DMS 273 (cell line): ENCODE results near the gene PDE4D.
"Not testable (repeated sequence)": the region's sequence is repeated elsewhere in the genome, so short reads cannot be mapped to it uniquely, and the experiment has no call there.

Experiments used
- DNase-seq: peaks from one replicate; lab custom pipeline; 2025; ENCODE audit not compliant: unreplicated experiment; lab: John Stamatoyannopoulos, UW

Gene PDE4D

DNA sequence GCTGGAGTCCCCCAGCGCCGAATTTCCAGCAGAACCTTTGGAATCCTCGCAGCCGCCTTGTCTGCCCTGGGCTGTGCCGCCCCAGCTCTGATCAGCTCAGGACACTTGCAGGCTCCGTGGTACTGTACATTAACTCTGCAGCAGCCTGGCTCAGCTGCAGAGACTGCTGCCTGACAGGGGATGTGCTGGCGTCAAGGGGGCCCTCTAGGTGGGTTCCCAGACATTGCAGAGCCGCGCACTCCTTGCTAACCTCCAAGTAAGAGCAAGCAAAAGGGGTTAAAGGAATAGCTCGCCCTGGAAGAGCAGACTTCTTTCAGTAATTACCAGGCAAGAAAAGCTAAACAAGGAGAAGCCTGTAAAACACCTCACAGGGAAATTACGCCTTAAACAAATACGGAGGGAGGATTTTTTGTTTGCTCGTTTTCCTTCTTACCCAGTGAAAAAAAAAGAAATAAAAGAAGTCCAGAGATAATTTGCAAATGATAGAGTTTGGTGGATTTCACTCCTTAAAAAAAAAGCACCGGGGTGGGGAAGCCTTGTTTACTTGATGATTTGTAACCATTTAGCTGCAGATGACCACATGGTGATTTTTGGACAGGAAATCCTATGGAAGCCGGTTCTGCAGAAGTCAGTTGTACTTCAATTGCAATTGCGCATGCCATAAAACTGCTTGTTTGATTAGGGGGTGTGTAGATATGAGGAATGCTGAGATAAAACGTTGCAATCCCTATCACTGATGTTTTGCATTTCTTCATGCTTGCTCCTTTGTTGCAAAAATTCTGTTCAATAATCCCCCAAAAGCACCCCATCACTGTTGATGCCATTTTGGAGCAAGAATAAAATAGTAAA lies 305.8 kb downstream of the PDE4D start:
- peak; percentile 80 for DNase-seq

DNA sequence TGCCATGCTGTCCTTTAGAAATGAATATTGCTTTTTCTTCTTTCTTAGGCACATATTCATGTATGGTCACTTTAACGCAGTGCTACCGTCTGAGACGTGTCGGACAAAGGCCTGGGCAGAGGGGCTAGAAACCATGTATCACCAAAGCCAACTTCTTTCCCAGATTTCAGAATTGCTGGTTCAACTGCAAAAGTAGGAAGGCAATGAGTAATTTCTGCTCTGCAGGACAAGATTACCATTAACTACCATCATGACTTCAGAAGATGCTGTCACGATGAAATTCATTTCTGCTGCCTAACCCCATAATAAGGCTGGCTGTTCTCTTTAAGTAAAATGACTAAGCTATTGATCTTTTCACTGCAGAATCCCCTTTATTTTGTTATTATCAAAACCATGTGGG lies 306.7 kb downstream of the PDE4D start:
- DNase-seq, result no peak

DNA sequence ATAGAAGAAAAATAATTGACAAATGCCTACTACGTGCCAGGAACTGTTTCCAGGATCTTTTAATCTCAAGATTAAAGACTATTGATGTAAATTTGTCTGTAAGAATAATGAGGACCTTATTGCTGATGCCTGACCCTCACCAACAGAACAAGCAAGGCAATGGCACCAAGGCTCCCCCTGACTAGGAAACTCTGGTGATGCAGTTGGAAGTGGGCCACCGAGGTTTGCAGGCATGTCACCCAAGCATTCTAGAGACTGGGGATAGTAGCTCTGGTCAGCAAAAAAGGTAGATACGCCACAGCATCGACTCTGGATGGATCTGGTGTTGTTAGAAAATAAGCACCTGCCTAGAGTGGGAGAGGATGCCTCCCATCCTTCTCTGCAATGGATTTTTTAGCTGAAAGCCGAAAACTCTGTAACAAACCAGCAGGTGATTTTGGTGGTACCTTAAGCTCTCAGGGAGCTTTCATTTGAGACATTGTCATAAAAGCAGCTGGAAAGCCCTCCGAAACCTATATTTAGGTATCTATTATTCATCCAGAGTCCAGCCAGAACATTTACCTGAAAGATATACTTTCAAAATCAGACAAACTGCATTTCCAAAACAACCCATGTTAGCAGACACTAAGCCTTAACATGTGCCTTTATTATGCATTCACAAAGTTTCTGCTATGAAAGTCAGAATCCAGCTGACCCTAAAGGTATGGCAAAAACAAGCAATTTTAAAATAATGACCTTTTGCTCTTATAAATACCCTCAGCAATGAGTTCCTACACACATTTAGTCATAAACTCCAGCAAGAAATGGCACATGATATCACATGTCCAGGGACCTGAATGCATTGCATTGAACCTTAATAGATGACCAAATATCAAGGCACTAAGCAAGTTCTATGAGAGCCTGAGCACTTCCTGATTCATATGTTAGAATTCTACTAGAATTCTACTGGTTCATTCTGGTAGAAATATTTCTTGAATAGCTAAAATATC lies 308.4 kb downstream of the PDE4D start:
- DNase-seq, result peak; percentile 11

DNA sequence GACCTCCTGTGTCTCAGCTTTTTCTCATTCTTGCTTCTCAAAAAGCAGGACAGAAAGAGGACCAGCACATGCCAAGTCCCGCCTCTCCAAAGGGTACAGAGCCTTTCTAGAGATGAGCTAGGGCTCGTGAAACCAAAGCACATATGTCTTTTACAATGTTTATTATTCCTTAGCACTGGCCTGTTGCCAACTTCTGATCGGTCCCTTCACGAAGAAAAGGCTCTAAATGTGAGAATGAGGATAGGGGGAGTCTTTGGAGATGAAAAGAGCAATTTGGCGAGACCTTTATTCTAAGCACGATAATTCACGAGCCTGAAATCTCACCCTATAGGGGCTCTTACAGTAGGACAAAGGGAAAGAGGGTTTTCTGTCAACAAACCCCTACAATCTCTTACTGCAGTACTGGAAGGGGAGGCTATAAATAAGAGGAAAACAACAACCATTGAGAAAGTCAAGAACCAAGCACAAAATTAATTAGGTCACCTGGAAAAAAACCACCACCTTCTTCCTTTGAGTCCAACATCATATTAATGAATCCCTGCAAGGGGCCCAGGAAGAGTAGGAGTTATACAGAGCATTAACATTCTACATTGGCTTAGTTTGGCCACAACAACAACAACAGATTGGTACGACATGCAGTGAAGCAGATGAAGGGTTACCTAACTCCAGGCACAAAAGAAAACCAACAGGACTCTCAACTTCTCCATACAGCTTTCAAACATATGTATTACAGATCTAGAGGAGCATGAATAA lies 309.5 kb downstream of the PDE4D start:
- peak; percentile 79 for DNase-seq

DNA sequence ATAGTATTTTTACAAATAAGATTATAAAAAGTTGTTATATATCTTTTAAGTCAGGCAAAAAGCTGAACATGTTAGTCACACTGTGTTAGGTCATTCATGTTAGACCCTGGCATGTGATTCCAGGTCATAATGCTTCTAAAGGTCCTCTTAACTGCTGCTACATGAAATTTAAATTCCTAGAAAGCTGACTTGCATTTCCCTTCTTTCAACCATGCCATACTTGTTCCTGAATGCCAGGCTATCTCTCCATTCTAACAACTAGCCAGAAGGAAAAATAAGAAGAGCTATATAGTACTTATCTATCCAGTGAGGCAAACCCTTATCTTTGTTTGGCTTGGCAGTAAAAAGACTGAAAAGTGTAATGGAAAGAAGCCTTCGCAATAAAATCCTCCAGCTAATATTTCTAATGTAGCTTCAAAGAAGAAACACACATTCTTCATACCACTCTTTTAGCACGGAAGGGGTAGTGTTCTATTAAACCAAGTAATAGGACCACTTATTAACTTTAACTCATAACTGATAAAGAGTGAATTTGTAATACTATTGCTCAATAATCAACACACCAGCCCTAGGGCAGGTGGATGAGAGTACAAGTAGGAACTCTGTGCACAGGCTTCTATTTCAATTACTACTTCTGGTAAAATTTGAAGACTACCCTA lies 310.2 kb downstream of the PDE4D start:
- no peak for DNase-seq

DNA sequence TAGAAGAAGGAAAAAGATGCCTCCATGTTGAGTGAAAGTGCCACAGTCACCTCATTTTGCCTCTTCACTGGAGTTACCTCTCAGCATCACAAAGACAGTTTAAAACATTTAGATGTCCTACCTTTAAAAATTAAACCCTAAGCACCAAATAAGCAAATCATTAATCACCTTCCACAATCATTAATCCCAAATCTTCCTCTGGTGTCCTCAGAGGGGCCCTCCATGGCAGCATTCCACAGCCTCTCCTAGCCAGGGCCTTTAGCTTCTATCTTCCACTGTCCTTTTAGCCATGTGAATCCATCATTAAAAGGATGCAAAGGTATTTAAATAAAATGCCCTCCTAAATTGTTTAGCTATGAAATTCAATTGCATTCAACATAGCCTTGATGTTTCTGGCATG lies 310.8 kb downstream of the PDE4D start:
- DNase-seq, result no peak

DNA sequence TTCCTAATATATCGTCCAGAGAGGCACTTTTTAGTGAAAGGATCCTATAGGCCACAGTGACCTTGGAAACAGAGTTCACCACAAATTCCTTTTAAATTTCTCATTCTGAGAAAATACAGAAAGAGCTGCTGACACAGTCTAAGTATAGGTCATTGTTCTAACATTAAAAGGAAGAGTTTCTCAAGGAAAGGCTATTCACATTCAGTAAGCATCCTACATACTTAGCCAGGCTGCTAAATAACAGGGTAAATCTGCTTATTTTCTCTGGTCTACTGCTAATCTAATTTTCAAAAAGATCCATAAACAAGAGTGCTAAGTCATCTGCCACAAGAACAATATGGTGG lies 313.7 kb downstream of the PDE4D start:
- DNase-seq, result no peak

DNA sequence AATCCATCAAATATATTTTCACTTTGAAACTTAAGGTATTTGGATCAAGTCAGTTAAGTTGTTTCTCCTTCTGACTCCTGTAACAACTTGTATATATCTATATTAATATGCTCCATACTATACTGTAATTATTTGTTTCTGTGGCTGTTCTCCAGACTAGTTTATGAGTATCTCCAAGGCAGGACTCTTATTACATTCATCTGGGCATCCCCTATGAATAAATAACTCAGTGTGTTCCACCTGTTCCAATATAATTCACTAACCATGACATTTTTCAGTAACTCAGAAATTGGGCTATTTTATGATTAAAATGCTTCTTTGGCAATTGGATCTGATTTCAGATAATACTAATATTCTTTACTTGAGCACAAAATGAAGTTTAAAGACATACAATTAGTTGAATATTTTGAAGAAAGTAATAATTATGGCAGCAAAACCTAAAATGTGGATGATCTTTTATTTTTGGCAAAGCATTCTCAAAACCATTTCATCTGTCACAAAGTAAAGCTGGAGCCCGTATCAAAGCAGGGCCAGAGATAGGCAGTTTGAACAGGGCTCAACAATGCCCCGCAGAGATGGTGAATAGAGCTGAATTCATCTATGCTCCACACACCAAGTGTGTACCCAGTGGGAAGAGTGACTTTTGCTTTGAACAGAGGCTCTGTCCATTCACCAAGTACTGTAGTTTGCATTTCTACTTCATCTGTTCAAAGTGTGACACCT lies 314.3 kb downstream of the PDE4D start:
- DNase-seq, result no peak

DNA sequence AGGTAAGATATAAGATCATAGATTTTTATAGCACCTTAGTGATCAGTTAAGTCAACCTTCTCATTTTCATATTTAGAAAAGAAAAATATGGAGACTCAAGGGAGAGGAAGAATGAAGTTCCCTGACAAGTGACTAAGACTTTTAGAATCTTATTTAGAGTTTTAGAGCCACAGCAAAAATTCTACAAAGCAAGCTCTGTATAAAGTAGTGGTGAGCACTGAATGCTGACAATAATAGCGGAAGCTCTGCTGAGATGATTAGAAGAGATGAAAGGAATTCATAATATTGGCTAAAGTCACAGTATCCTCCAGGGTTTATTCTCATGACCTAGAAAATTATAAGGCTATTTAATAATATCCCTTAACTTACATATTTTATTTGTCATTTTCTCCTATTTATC lies 316.0 kb downstream of the PDE4D start:
- DNase-seq, result no peak

DNA sequence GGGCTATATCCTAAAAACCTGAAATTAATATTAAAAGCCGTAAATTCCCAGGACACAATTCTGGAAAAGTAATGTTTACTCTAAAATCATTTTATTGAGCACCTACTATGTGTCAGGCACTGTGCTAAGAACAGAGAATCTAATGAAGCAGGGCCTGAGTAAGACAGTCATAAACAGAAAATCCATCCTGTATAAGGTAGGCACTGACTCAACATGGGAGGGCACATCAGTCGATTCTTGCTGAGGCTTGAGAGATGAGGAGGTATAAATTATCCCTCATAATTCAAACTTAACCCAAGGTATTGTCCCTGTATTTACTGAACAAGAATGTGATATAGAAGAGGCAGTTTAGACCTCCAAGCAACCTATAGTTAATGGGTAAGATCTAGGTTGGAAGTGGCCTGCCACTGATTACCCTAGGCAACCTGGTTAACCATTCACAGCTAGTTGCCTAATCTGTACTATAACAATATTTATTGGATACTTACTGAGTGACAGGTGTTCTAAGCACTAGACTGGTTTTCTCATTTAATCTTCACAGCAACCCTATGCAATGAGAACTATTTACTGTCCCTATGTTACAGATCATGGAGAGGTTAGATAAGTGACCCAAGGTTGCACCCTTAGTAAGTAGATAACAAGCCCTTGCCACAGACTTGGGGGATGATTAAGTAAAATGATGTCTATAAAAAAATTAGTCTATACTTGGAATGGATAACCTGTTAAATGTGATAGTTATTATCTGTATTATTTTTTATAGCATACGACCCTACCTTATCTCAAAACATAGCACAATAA lies 317.7 kb downstream of the PDE4D start:
- no peak for DNase-seq

DNA sequence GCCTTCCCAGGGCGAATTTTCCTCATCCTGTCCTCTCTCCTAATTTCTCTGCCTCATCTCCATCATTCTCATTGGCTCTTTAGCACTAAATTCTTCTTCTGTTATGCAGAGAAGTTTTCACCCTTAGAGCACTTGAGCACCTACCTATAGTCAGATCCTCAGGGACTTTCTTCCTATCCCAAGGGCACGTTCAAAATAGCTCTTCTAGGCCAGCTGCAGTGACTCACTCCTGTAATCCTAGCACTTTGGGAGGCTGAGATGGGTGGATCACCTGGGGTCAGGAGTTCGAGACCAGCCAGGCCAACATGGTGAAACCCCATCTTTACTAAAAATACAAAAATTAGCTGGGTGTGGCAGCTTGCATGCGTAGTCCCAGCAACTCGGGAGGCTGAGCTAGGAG lies 320.0 kb downstream of the PDE4D start:
- DNase-seq, result not testable (repeated sequence)

DNA sequence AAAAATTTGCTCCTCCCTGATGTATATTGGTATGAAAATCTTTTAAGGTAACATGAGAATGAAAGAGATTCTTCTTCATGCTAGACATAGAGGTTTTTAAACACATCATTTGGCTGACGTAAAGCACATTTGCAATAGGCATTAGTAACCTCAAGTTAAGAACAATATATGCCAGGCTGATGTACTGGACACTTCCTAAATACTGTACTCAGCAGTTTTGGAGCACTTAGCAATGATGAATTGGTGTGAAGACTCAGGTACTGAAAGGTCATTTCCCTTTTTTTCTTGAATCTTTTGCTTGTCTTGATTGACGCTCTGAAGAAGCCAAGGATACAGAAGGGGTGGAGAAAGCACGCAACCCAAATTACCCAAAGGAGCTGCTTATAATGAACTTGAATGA lies 322.5 kb downstream of the PDE4D start:
- no peak for DNase-seq

DNA sequence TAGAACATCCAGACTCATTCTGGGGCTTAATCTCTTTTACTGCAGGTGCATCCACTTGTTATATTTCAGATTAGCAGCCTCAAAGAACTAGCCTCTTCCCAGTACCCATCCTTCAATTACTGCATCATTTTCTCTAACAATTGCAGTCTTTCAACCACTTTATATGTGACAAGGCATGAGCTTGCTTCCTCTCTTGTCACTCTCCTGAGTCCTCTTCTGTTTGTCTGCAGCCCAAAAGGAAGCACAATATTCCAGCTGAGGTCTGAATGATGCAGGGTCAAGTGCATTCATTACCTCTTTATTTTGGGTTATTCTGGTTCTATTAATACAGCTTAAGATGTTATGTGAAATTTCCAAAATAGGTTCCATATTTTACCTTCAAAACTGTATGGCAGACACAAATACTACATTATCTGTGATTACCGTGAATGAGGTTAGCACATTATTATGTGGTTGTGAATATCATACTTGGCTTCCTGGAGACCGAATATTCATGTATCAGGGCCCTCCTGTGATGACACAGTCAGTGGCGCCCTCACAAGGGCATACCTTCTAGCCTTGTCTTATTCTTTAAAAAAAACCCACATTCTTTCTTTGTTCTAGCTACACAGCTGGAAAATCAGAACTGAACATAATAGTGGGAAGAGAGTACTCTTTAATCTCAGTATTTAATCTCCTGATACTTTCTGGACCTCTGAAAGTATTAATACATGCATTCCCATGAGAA lies 323.8 kb downstream of the PDE4D start:
- DNase-seq, result peak; percentile 9

DNA sequence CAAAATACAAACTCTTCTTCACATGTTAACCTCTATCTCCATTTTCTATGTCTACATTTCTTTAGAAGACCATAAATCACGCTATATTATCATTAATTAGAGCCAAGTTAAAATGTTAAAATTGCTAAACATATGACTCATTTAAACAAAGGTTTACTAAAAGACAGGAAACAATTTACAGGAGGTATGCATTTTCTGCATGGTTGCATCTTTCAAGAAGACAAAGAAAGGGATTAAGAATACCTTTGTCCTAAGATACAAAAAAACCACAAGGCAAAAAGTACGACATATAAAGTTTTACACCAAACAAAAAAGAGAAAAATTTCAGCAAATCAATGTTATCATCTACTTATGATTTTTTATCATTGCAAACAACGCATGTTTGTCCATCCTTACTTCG lies 324.4 kb downstream of the PDE4D start:
- no peak for DNase-seq

DNA sequence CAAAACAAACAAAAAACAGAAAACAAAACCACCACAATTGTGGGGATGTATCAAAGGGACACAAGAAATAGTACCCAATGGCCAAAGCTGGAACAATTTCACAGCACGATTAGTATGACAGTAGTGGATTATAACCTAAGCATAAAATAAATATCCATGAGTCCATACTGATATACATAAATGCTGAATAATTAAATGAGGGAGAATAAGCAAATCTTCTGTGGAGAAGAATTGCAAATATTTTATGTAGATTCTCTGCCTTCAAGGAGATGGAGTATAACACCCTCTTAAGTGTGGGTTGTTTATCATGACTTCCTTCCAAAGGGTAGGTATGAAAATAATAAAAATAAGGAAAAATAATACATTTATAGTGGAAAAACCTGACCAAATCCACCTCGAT lies 325.4 kb downstream of the PDE4D start:
- no peak for DNase-seq

DNA sequence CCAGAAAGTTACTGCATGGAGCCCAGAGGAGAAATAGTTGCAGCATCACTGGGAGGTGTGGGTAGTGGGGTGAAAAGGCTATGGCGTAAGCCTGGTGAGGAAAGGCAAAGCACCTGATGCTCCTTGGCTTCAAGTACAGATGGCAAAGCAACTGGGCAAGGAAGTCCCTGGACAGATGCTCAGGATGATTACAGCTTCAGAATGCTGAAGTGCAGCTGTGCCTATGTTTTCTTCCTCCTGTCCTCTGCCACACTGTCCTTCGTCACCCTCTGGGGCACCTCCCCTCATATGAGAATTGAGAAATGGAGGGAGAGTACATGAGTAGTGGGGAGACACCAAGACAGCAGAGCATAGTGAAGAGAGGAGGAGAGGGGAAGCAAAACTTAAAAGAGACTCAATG lies 328.0 kb downstream of the PDE4D start:
- DNase-seq, result peak; percentile 83

DNA sequence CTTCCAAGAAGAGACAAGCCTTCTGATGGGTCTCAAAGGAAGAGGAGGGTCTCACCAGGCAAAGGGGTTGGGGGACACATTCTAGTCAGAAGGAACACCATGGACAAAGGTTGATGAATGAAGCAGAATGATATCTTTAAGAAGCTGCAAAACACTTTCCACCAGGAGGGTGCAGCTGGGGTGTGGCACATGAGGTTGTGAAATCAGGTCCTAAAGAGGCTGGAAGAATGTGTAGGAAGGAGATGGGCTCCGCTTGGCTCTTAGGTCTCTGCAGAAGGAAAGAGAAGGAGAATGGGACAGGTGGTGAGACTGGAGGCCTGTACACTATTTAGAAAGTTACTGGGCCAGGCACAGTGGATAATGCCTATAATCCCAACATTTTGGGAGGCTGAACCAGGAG lies 328.6 kb downstream of the PDE4D start:
- DNase-seq, result no peak

DNA sequence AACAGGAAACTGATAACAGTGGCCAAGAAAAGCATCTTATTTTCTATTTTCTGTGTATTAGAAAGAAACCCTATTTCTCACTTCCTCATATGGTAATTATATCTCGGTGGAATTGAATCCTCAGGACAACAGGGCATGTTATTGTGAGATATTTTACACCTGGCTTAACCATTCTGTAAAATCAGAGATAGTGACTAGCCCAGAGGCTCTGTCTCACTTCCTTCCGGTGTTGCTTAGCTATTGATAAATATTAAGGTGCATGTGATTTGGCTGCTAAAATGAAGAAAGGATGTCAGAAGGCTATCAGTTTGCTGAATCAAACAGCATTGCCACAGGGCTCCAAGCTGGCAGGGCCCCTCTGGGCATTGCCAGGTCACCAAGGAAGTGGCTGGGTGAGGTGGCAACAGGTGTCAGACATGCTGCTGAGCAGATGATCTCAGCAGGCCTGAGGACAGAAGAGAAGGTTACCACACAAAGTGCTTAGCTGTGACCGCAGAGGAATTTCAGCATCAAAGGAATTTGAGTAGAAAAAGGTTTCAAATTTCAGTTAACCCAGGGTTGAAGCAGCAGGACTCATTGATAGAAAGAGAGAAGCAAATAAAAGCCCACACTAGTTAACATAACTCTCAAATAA lies 330.7 kb downstream of the PDE4D start:
- DNase-seq, result peak; percentile 63
